ENCODE measurements around the gene IDI2.

IDI2 gene

DNA sequence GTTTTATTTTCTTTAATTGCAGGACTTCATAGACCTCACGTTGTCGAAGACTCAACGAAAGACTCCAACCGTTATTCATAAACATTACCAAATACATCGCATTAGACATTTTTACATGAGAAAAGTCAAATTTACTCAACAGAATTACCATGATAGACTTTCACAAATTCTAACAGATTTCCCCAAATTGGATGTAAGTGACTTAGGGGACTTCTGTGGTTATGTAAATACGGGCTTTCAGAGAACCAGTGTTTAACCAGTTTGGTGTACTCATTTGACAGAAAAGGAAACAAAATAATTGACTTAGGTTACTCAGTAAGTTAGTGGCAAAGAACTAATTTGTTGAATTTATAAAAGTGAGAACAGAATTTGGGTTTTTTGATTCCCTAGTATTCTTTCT lies 33.2 kb downstream of the IDI2 start:
- H3K4me3 ChIP-seq (ENCODE audit: low read depth, low read length) = no peak overlapping the region
- H3K36me3 ChIP-seq (ENCODE audit: control insufficient read depth, insufficient read depth, low read length) = peaks cover 63% of the 10 kb centered on the region
- H3K4me1 ChIP-seq (ENCODE audit: control insufficient read depth, insufficient read depth, low read length) = peaks cover 4% of the 10 kb centered on the region

DNA sequence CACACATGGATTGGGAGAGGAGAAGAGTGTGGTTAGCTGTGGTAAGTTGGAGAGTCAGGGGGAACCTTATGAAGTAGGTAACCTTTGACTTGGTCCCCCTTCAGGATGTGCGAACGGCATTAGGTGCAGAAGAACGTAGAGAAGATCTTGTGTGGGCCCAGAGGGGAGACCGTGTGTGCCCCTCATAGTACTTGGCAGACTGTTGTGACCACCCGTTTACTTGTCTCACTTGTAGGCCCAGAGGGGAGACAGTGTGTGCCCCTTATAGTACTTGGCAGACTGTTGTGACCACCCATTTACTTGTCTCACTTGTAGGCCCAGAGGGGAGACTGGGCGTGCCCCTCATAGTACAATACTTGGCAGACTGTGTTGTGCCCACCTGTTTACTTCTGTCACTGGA lies 34.9 kb downstream of the IDI2 start:
- no peaks in the 10 kb centered on the region for H3K27me3 ChIP-seq (ENCODE audit: control insufficient read depth, insufficient read depth, low read length)
- H3K9me3 ChIP-seq (ENCODE audit: control insufficient read depth, insufficient read depth, low read length) = no peaks in the 10 kb centered on the region
- H3K36me3 ChIP-seq (ENCODE audit: control insufficient read depth, insufficient read depth, low read length) = peaks cover 46% of the 10 kb centered on the region
- peaks cover 10% of the 10 kb centered on the region for H3K4me1 ChIP-seq (ENCODE audit: control insufficient read depth, insufficient read depth, low read length)
- no peak overlapping the region for H3K9ac ChIP-seq (ENCODE audit: low read depth, low read length)
- no peak overlapping the region for H3K27ac ChIP-seq (ENCODE audit: low read depth, low read length)
- H3K4me3 ChIP-seq (ENCODE audit: low read depth, low read length) = no peak overlapping the region

More for the DNA sequence above, 33.2 kb downstream of the IDI2 start:
- no peaks in the 10 kb centered on the region for H3K9me3 ChIP-seq (ENCODE audit: control insufficient read depth, insufficient read depth, low read length)
- no peak overlapping the region for H3K27ac ChIP-seq (ENCODE audit: low read depth, low read length)
- no peak overlapping the region for H3K9ac ChIP-seq (ENCODE audit: low read depth, low read length)
- no peaks in the 10 kb centered on the region for H3K27me3 ChIP-seq (ENCODE audit: control insufficient read depth, insufficient read depth, low read length)

DNA sequence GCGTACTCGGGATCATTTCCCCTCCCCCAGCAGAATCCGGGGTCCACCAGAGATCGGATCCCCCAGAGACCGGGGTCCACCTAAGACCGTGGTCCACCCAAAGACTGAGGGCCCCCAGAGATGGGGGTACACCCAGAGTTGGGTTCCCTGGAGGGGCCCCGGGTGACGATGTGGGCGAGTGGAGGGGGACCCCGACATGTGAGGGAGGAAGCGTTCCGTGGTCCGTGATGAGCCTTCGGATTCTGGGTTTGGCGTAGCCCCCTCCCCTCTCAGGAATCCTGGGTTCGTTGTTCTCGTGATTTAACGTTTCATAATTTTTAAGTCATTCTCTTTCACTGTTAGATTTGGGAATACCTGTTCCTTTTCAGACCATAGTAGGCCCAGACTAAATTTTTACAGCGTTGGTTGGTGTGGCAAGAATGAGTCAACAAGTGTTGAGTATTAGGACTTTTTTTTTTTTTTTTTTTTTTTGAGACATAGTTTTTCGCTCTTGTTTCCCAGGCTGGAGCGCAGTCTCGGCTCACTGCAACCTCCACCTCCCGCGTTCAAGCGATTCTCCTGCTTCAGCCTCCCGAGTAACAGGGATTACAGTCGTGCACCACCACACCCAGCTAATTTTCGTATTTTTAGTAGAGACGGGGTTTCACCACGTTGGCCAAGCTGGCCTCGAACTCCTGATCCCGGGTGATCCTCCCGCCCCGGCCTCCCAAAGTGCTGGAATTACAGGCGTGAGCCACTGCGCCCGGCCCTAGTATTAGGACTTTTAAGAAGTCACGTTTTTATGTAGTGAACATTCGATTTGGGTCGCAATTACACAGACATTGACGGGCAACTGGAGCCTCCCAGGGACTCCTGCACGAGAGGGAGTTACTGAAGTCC lies 36.8 kb downstream of the IDI2 start:
- H3K4me1 ChIP-seq (ENCODE audit: control insufficient read depth, insufficient read depth, low read length) = peaks cover 10% of the 10 kb centered on the region
- peak overlapping the region; percentile 85 for H3K4me3 ChIP-seq (ENCODE audit: low read depth, low read length)
- H3K36me3 ChIP-seq (ENCODE audit: control insufficient read depth, insufficient read depth, low read length) = peaks cover 30% of the 10 kb centered on the region
- peak overlapping the region; percentile 97 for H3K9ac ChIP-seq (ENCODE audit: low read depth, low read length)
- peak overlapping the region; percentile 96 for H3K27ac ChIP-seq (ENCODE audit: low read depth, low read length)
- H3K27me3 ChIP-seq (ENCODE audit: control insufficient read depth, insufficient read depth, low read length) = no peaks in the 10 kb centered on the region
- H3K9me3 ChIP-seq (ENCODE audit: control insufficient read depth, insufficient read depth, low read length) = no peaks in the 10 kb centered on the region

DNA sequence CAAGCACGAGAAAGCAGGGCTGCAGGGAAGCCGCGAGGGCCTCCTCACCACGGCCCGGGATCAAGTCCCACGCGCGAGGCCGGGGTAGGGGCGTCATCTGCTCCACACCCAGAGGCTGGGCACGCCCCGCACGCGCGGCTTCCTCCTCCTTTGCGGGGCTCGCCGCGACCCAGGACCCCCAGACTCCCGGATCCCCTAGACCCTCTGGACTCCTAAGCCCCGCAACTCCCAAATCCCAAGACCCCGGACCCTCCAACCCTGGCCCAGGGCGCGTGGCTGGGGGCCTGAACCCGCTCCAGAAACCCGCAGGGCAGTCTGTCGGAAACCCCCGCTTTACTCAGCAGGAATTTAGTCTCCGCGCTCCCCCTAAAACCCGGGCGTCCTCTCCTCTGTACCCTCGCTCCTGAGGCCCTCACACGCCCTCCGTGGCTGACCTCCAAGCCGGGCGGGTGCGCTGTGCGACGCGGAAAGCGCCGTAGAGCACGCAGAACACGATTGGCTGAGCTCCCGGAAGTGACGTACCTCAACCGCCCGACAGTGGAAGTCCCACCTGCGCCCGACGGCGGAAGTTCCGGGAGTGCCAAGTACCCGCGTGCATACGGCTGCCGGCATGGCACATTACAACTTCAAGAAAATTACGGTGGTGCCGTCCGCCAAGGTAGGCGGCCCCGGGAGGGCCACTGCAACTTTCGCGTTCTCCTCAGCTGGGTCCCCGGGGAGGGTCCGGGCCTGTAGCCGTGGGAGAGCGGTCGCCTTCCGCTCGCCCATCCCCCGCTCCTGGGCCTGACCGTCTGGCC lies 37.6 kb downstream of the IDI2 start, which contains the start of gene GTPBP4:
Gene GTPBP4 (plus strand): TSS at position 565 of the 797 bp plus-strand sequence. CDS start 46 bp downstream, at position 611.
- peak within 1 kb of the TSS; percentile 96 for H3K27ac ChIP-seq (ENCODE audit: low read depth, low read length)
- peak within 1 kb of the TSS; percentile 85 for H3K4me3 ChIP-seq (ENCODE audit: low read depth, low read length)
- H3K36me3 ChIP-seq (ENCODE audit: control insufficient read depth, insufficient read depth, low read length) = peaks cover 22% of the 10 kb centered on the region
- H3K27me3 ChIP-seq (ENCODE audit: control insufficient read depth, insufficient read depth, low read length) = no peaks in the 10 kb centered on the region
- H3K9ac ChIP-seq (ENCODE audit: low read depth, low read length) = peak within 1 kb of the TSS; percentile 97
- no peaks in the 10 kb centered on the region for H3K9me3 ChIP-seq (ENCODE audit: control insufficient read depth, insufficient read depth, low read length)
- H3K4me1 ChIP-seq (ENCODE audit: control insufficient read depth, insufficient read depth, low read length) = peaks cover 10% of the 10 kb centered on the region

DNA sequence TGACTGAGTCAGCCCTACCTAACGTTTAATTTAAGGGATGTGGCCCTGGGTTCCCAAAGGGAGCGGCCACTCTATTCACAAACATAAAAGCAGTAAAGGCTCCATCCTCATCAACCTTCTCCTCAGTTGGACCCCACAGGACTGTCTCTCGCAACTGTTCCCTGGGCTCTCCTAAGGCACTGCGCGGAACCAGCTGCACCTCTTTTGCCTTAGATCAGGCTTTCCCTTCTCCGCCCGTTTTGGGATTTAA lies 38.1 kb downstream of the IDI2 start:
- Histone ChIP-seq H3K4me3 (ENCODE audit: low read depth, low read length) (peak overlapping the region; percentile 85), H3K27ac (ENCODE audit: low read depth, low read length) (peak overlapping the region; percentile 96), H3K9ac (ENCODE audit: low read depth, low read length) (peak overlapping the region; percentile 97), H3K4me1 (ENCODE audit: control insufficient read depth, insufficient read depth, low read length) (peaks cover 10% of the 10 kb centered on the region), H3K9me3 (ENCODE audit: control insufficient read depth, insufficient read depth, low read length) (no peaks in the 10 kb centered on the region), H3K27me3 (ENCODE audit: control insufficient read depth, insufficient read depth, low read length) (no peaks in the 10 kb centered on the region), H3K36me3 (ENCODE audit: control insufficient read depth, insufficient read depth, low read length) (peaks cover 17% of the 10 kb centered on the region)

DNA sequence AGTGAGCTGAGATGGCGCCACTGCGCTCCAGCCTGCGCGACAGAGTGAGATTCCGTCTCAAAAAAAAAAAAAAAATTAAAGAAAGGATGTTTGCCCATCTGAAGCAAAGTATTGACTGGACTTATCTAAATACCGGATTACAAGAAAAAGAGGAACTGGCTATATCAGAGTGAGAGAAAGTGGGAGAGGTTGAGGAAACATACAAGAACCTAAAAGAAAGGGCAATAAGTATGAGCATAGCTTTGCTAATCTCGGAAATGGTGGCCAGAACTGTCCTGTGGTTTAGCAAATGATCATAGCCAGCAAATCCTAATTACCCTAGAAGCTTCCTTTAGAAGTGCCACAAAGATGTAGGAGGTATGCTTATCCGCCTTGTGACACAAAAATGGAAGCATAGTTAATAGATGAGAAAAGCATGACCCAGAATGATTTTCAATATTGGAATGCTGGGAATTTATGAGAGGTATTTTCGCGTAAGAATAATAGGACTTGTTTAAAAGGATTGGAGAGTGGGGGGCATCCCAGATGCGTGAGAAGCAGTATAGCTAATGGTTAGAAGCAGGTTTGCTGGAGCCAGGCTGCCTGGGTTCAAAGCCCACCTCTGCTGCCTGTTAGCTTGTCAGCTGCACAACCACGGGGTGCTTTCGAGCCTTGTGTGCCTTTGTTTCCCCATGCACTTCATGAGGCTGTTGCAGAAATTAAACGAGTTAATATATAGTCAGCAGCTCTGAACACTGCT lies 38.6 kb downstream of the IDI2 start:
- Histone ChIP-seq H3K9ac (ENCODE audit: low read depth, low read length) (peak overlapping the region; percentile 97), H3K9me3 (ENCODE audit: control insufficient read depth, insufficient read depth, low read length) (no peaks in the 10 kb centered on the region)

DNA sequence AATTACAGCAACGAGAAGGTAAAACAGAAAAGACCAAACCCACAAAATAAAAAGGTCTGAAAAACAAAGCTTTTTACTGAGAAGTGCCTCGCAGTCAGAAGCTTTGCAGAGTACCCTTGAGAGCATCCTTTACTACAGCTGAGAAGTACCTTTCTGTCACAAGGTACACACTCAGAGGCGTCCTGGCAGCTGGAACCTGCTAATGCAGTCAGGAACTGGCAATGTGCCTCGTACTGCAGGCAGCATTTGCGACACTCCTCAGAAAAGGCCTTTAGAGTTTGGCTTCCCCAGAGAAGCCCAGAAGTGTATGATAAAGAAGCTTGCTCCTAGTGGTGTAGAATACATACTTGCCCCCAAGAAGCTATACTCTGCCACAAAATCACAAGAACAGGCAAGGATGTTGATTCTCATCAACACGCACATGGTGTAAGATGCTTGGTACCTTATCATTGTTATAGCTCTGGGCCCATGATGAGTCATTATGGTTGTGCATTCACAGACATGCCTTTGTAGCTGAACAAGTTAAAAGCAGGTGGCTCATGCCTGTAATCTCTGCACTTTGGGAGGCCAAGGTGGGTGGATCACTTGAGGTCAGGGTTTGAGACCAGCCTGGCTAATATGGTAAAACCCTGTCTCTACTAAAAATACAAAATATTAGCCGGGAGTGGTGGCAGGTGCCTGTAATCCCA lies 39.4 kb downstream of the IDI2 start:
- Histone ChIP-seq H3K27me3 (ENCODE audit: control insufficient read depth, insufficient read depth, low read length) (no peaks in the 10 kb centered on the region), H3K4me1 (ENCODE audit: control insufficient read depth, insufficient read depth, low read length) (peaks cover 10% of the 10 kb centered on the region), H3K4me3 (ENCODE audit: low read depth, low read length) (no peak overlapping the region), H3K27ac (ENCODE audit: low read depth, low read length) (peak overlapping the region; percentile 17), H3K9ac (ENCODE audit: low read depth, low read length) (no peak overlapping the region), H3K9me3 (ENCODE audit: control insufficient read depth, insufficient read depth, low read length) (0 out of 2 replicates have a peak, but pooled peaks cover 2% of the 10 kb centered on the region), H3K36me3 (ENCODE audit: control insufficient read depth, insufficient read depth, low read length) (peaks cover 14% of the 10 kb centered on the region)

More for the DNA sequence above, 38.6 kb downstream of the IDI2 start:
- Histone ChIP-seq H3K4me3 (ENCODE audit: low read depth, low read length) (peak overlapping the region; percentile 85), H3K4me1 (ENCODE audit: control insufficient read depth, insufficient read depth, low read length) (peaks cover 10% of the 10 kb centered on the region), H3K36me3 (ENCODE audit: control insufficient read depth, insufficient read depth, low read length) (peaks cover 14% of the 10 kb centered on the region), H3K27ac (ENCODE audit: low read depth, low read length) (peak overlapping the region; percentile 96), H3K27me3 (ENCODE audit: control insufficient read depth, insufficient read depth, low read length) (no peaks in the 10 kb centered on the region)

DNA sequence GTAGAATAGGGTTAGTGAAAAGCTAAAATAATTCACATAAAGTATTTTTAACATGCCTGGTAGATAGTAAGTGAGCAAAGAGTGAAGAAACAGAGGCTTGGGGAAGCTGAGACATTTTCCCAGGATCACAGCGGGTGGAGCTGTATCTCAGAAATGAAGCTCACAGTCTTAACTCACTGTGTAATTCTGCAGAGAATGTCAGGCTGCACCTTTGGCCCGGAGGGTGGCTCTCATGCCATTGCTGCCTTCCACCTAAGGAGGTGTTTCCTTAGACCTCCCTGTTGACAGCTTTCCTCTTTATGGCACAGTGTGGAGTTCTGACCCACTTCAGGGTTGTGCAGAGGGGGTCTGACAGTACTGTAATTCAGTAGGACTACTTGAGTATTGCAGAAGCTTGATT lies 40.3 kb downstream of the IDI2 start:
- no peak overlapping the region for H3K4me3 ChIP-seq (ENCODE audit: low read depth, low read length)
- no peak overlapping the region for H3K27ac ChIP-seq (ENCODE audit: low read depth, low read length)

DNA sequence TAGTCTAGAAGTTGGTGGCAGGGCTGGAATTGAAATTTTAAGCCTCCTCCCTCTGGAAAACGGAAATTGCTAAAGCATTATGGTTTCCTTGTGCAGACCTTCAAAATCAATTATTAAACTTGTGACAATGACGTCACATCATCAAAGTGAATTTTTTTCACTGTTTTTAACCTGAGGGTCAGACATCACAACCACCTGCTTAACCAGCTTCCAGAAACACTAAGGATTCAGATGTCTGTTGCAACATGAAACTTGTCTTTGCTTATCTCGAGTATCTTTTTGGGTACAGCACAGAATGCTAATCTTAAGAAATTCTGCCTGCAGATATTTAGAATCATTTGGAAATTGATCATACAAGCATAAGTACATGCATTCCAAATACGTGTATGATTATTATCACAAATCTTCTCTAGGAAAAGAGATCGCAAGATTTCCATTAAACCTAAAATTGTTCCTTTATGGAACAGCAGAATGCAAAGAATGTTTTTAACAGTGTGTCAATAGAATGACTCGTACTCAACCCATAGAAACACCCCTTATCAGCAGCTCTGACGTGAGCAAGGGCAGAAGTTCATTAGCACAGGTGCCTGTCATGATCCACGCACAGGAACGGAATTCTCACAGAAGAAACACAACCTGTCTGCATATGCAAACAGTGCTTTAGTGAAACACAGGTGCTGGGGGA lies 41.5 kb downstream of the IDI2 start:
- Histone ChIP-seq H3K9me3 (ENCODE audit: control insufficient read depth, insufficient read depth, low read length) (peaks cover 21% of the 10 kb centered on the region), H3K27ac (ENCODE audit: low read depth, low read length) (no peak overlapping the region), H3K9ac (ENCODE audit: low read depth, low read length) (no peak overlapping the region), H3K4me1 (ENCODE audit: control insufficient read depth, insufficient read depth, low read length) (peaks cover 7% of the 10 kb centered on the region), H3K27me3 (ENCODE audit: control insufficient read depth, insufficient read depth, low read length) (no peaks in the 10 kb centered on the region), H3K4me3 (ENCODE audit: low read depth, low read length) (no peak overlapping the region), H3K36me3 (ENCODE audit: control insufficient read depth, insufficient read depth, low read length) (peaks cover 3% of the 10 kb centered on the region; the same call in 1 of the 2 replicates)

More for the DNA sequence above, 40.3 kb downstream of the IDI2 start:
- peaks cover 7% of the 10 kb centered on the region; the same call in 1 of the 2 replicates for H3K36me3 ChIP-seq (ENCODE audit: control insufficient read depth, insufficient read depth, low read length)
- H3K9me3 ChIP-seq (ENCODE audit: control insufficient read depth, insufficient read depth, low read length) = peaks cover 11% of the 10 kb centered on the region
- H3K9ac ChIP-seq (ENCODE audit: low read depth, low read length) = no peak overlapping the region
- H3K27me3 ChIP-seq (ENCODE audit: control insufficient read depth, insufficient read depth, low read length) = no peaks in the 10 kb centered on the region
- peaks cover 10% of the 10 kb centered on the region for H3K4me1 ChIP-seq (ENCODE audit: control insufficient read depth, insufficient read depth, low read length)

DNA sequence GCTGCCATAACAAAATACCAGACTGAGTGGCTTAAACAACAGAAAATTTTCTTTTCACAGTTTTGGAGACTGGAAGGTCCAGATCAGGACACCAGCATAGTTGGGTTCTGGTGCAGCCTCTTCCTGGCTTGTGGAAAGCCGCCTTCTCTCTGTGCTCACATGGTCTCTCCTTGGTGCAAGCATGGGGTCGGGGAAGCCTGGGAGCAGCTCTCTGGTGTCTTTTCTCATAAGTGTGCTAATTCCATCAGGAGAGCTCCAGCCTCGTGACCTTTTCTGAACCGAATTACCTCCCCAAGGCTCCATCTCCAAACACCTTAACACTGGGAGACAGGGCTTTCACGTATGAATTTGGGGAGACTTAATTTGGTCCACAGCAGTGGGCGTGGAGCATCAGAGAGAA lies 42.3 kb downstream of the IDI2 start:
- H3K4me1 ChIP-seq (ENCODE audit: control insufficient read depth, insufficient read depth, low read length) = peaks cover 7% of the 10 kb centered on the region
- no peak overlapping the region for H3K4me3 ChIP-seq (ENCODE audit: low read depth, low read length)
- no peak overlapping the region for H3K27ac ChIP-seq (ENCODE audit: low read depth, low read length)
- peaks cover 3% of the 10 kb centered on the region; the same call in 1 of the 2 replicates for H3K36me3 ChIP-seq (ENCODE audit: control insufficient read depth, insufficient read depth, low read length)
- H3K9ac ChIP-seq (ENCODE audit: low read depth, low read length) = no peak overlapping the region
- H3K9me3 ChIP-seq (ENCODE audit: control insufficient read depth, insufficient read depth, low read length) = peaks cover 28% of the 10 kb centered on the region
- H3K27me3 ChIP-seq (ENCODE audit: control insufficient read depth, insufficient read depth, low read length) = no peaks in the 10 kb centered on the region
